Measurements from ENCODE around the gene ASCL2.
"Not testable (repeated sequence)": the region's sequence is repeated elsewhere in the genome, so short reads cannot be mapped to it uniquely, and the experiment has no call there.

Gene ASCL2

DNA sequence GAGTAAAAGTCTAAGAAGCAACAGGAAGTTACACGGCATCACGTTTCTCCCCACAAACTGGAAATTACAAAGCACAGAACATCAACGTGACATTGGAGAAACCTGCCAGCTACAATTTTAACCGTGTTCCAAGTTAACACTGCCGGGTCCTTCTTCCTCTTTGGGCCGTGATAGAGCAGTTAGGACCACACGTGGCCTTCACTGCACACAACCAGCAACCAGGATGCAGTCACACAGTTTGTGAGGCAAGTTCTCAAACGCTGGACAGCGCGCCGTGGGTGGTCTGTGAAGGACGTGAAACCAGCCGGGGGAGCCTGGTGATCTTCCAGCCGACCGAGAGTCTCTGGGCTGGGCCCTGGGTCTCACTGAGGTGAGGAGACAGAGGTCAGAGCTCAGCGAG is 16.7 kb upstream of the ASCL2 start:
- peaks cover 4% of the 10 kb centered on the region for H3K27me3 ChIP-seq (ENCODE audit: insufficient read depth, poor library complexity, severe bottlenecking)
- ATAC-seq (ENCODE audit: low read depth) (no peak), DNase-seq (ENCODE audit: low spot score) (peak; percentile 52)
- no peak for TF ChIP-seq CTCF (IDR thresholded peaks at IDR 0.05; ENCODE audit: poor library complexity, severe bottlenecking)
- H3K36me3 ChIP-seq (ENCODE audit: low read depth) = no peaks in the 10 kb centered on the region
- H3K27ac ChIP-seq (ENCODE audit: poor library complexity, severe bottlenecking) = no peak overlapping the region
- H3K4me1 ChIP-seq (ENCODE audit: insufficient read depth, poor library complexity, severe bottlenecking) = no peaks in the 10 kb centered on the region
- no peak overlapping the region for H3K4me3 ChIP-seq (ENCODE audit: severe bottlenecking)
- H3K9me3 ChIP-seq (ENCODE audit: severe bottlenecking) = no peaks in the 10 kb centered on the region

- H3K4me3 ChIP-seq (ENCODE audit: severe bottlenecking); H3K27ac ChIP-seq (ENCODE audit: poor library complexity, severe bottlenecking); DNase-seq (ENCODE audit: low spot score); H3K9me3 ChIP-seq (ENCODE audit: severe bottlenecking); H3K4me1 ChIP-seq (ENCODE audit: insufficient read depth, poor library complexity, severe bottlenecking); ATAC-seq (ENCODE audit: low read depth); H3K36me3 ChIP-seq (ENCODE audit: low read depth): not testable (repeated sequence)
- H3K27me3 ChIP-seq (ENCODE audit: insufficient read depth, poor library complexity, severe bottlenecking) = peaks cover 11% of the 10 kb centered on the region
Observed at GRCh38 chr11:2286350-2286749, 16.0 kb upstream of the ASCL2 start.

GRCh38 chr11:2280208-2280607 is 9.8 kb upstream of the ASCL2 start:
- TF ChIP-seq CTCF (IDR thresholded peaks at IDR 0.05; ENCODE audit: poor library complexity, severe bottlenecking) = no peak
- H3K27me3 ChIP-seq (ENCODE audit: insufficient read depth, poor library complexity, severe bottlenecking) = peaks cover 12% of the 10 kb centered on the region
- no peaks in the 10 kb centered on the region for H3K9me3 ChIP-seq (ENCODE audit: severe bottlenecking)
- no peaks in the 10 kb centered on the region for H3K36me3 ChIP-seq (ENCODE audit: low read depth)
- H3K4me1 ChIP-seq (ENCODE audit: insufficient read depth, poor library complexity, severe bottlenecking) = no peaks in the 10 kb centered on the region
- H3K4me3 ChIP-seq (ENCODE audit: severe bottlenecking) = no peak overlapping the region
- DNase-seq (ENCODE audit: low spot score) = no peak
- no peak overlapping the region for H3K27ac ChIP-seq (ENCODE audit: poor library complexity, severe bottlenecking)
- ATAC-seq (ENCODE audit: low read depth) = no peak

- no peak for DNase-seq (ENCODE audit: low spot score)
- no peaks in the 10 kb centered on the region for H3K4me1 ChIP-seq (ENCODE audit: insufficient read depth, poor library complexity, severe bottlenecking)
- H3K27me3 ChIP-seq (ENCODE audit: insufficient read depth, poor library complexity, severe bottlenecking) = peaks cover 12% of the 10 kb centered on the region
- no peaks in the 10 kb centered on the region for H3K9me3 ChIP-seq (ENCODE audit: severe bottlenecking)
- TF ChIP-seq CTCF (IDR thresholded peaks at IDR 0.05; ENCODE audit: poor library complexity, severe bottlenecking) = no peak
- no peak overlapping the region for H3K4me3 ChIP-seq (ENCODE audit: severe bottlenecking)
- no peak for ATAC-seq (ENCODE audit: low read depth)
- H3K36me3 ChIP-seq (ENCODE audit: low read depth) = no peaks in the 10 kb centered on the region
- H3K27ac ChIP-seq (ENCODE audit: poor library complexity, severe bottlenecking) = no peak overlapping the region
Observed at GRCh38 chr11:2277933-2278523, 7.6 kb upstream of the ASCL2 start.

GRCh38 chr11:2277008-2277346 is 6.6 kb upstream of the ASCL2 start:
- Histone ChIP-seq H3K36me3 (ENCODE audit: low read depth) (no peaks in the 10 kb centered on the region), H3K9me3 (ENCODE audit: severe bottlenecking) (no peaks in the 10 kb centered on the region), H3K27ac (ENCODE audit: poor library complexity, severe bottlenecking) (no peak overlapping the region), H3K27me3 (ENCODE audit: insufficient read depth, poor library complexity, severe bottlenecking) (peaks cover 13% of the 10 kb centered on the region), H3K4me3 (ENCODE audit: severe bottlenecking) (no peak overlapping the region), H3K4me1 (ENCODE audit: insufficient read depth, poor library complexity, severe bottlenecking) (no peaks in the 10 kb centered on the region)
- DNase-seq (ENCODE audit: low spot score) (no peak), ATAC-seq (ENCODE audit: low read depth) (no peak)
- TF ChIP-seq CTCF (IDR thresholded peaks at IDR 0.05; ENCODE audit: poor library complexity, severe bottlenecking) = no peak

All from RWPE2 (cell line).